OCI-LY1 (cell line): ENCODE measurements around the gene VTI1B.

Experiments
- EZH2 ChIP-seq: fragments of 200-600 bp; sonication (generic), shearing (Covaris generic); IDR thresholded peaks from 2 replicates; pipeline ENCODE4 v1.8.0; 2017; ENCODE audit warnings: borderline replicate concordance, mixed run types, mild to moderate bottlenecking, antibody characterized with exemption, low read length, moderate library complexity, mixed read lengths
- TF ChIP-seq, protein P1 (sequence below): fragments of 200-600 bp; sonication (generic), shearing (Covaris generic); IDR thresholded peaks from 2 replicates; pipeline ENCODE4 v1.5.1; 2017; ENCODE audit warnings: mild to moderate bottlenecking, antibody characterized with exemption, low read length, moderate library complexity, mixed read lengths

DNA sequence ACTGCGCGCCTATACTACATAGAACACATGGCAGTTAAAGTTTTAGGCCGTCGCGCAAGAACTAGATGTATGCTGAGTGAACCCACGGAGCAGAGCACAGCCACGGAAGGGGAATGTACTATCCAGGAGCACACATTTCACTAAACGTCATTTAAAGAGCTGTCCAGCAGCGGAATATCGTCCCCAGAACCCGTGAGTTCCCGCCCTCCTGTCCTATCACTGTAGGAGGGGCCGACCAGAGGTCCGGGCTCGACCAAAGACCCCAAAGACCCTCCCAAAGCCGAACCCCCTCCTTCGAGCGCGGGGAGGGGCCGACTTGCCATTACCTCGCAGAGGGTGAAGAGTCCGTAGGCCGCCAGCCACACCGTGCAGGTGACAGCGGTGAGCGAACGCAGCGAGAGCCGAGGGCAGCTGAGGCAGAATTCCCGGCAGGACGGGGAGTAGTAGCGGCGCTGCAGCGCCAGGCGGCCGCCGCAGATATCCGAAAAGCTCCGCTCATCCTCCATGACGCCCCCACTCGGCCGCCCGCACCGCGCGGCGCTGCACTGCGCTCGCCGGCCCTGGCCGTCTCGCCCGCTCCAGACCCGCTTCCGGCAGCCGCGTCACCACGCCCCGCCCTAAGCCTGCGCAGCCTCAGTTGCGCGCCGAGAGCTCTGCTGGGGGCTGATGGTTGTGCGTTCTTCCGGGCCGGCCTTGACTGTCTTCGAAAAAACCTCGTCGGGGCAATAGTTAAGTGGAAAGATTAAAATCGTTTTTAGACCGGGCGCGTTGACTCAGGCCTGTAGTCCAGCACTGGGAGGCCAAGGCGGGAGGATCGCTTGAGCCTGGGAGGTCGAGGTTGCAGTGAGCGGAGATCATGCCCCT lies 74.5 kb downstream of the VTI1B start, which contains the start of gene PIGH:
- TF ChIP-seq, protein P1, sequence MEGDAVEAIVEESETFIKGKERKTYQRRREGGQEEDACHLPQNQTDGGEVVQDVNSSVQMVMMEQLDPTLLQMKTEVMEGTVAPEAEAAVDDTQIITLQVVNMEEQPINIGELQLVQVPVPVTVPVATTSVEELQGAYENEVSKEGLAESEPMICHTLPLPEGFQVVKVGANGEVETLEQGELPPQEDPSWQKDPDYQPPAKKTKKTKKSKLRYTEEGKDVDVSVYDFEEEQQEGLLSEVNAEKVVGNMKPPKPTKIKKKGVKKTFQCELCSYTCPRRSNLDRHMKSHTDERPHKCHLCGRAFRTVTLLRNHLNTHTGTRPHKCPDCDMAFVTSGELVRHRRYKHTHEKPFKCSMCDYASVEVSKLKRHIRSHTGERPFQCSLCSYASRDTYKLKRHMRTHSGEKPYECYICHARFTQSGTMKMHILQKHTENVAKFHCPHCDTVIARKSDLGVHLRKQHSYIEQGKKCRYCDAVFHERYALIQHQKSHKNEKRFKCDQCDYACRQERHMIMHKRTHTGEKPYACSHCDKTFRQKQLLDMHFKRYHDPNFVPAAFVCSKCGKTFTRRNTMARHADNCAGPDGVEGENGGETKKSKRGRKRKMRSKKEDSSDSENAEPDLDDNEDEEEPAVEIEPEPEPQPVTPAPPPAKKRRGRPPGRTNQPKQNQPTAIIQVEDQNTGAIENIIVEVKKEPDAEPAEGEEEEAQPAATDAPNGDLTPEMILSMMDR, result peak; percentile 54
- TF ChIP-seq EZH2, result no peak
